BLaER1 treated with 17β-estradiol and CSF1 and Interleukin-3, amounts not matched to agents 10 nM and 100 nM (cell line): ENCODE measurements around the gene PTBP3.
"Not testable (repeated sequence)": the region's sequence is repeated elsewhere in the genome, so short reads cannot be mapped to it uniquely, and the experiment has no call there.

ENCODE experiments used
- H3K27ac ChIP-seq, 11 experiments: shearing (Covaris generic); formaldehyde crosslinking; 2 replicates each; pipeline ENCODE4 v1.8.1; 2022
- H3K27me3 ChIP-seq, 11 experiments: shearing (Covaris generic); formaldehyde crosslinking; 2 replicates each; pipeline ENCODE4 v1.8.1; 2022
- H3K36me3 ChIP-seq, 11 experiments: shearing (Covaris generic); formaldehyde crosslinking; 2 replicates each; pipeline ENCODE4 v1.8.1; 2022
- H3K4me1 ChIP-seq, 10 experiments: shearing (Covaris generic); formaldehyde crosslinking; 2 replicates each; pipeline ENCODE4 v1.8.1; 2022
- H3K4me2 ChIP-seq, 11 experiments: shearing (Covaris generic); formaldehyde crosslinking; 2 replicates each; pipeline ENCODE4 v1.8.1; 2022
- H3K4me3 ChIP-seq, 10 experiments: shearing (Covaris generic); formaldehyde crosslinking; 2 replicates each; pipeline ENCODE4 v1.8.1; 2022
- H3K9ac ChIP-seq, 11 experiments: shearing (Covaris generic); formaldehyde crosslinking; 2 replicates each; pipeline ENCODE4 v1.8.1; 2022
- H3K9me3 ChIP-seq, 11 experiments: shearing (Covaris generic); formaldehyde crosslinking; replicated peaks in 1 of 11; 2 replicates each; pipeline ENCODE4 v1.8.1; 2022
- H4K20me1 ChIP-seq, 11 experiments: shearing (Covaris generic); formaldehyde crosslinking; 2 replicates each; pipeline ENCODE4 v1.8.1; 2022
- Cebpa-rat ChIP-seq, 11 experiments: shearing (Covaris generic); IDR thresholded peaks; 2 replicates each; pipeline ENCODE4 v1.8.1; 2022

PTBP3 gene

DNA sequence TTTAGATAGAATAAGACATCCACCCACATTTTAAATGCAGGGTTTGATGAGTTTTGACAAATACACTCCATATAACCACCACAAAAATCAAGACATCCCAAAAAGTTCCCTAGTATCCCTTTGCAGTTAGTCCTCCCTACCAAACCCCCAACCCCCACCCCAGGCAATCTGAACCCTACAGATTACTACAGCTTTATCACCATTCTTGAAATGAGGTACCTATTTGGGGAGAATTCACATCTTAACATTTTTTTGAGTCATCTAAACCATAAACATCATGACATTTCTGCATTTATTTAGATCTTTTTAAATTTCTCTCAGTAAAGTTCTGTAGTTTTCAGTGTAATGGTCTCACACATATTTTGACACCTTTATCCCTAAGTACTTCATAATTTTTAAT is 53.9 kb downstream of the PTBP3 start:
- no peak overlapping the region for H3K9ac ChIP-seq
- no peak overlapping the region for H3K4me2 ChIP-seq
- H3K9me3 ChIP-seq: peaks cover 19 to 24% (median 21%) of the 10 kb centered on the region in 11 experiments
- peaks cover 28 to 45% (median 38%) of the 10 kb centered on the region in 11 experiments for H3K36me3 ChIP-seq
- H3K4me3 ChIP-seq: no peak overlapping the region
- H3K4me1 ChIP-seq: no peaks in the 10 kb centered on the region
- no peak for TF ChIP-seq Cebpa-rat (IDR thresholded peaks at IDR 0.05)
- H4K20me1 ChIP-seq: peaks cover 0 to 83% (median 24%) of the 10 kb centered on the region in 11 experiments; a peak in 14 of 22 replicates
- no peak overlapping the region for H3K27ac ChIP-seq
- no peaks in the 10 kb centered on the region; a peak in 1 of 22 replicates for H3K27me3 ChIP-seq

GRCh38 chr9:112278152-112278551 is 55.3 kb downstream of the PTBP3 start:
- peaks cover 0 to 96% (median 33%) of the 10 kb centered on the region in 11 experiments; a peak in 14 of 22 replicates for H4K20me1 ChIP-seq
- no peak overlapping the region for H3K27ac ChIP-seq
- no peak overlapping the region for H3K9ac ChIP-seq
- H3K4me2 ChIP-seq: no peak overlapping the region
- peaks cover 6 to 11% (median 8%) of the 10 kb centered on the region in 11 experiments for H3K9me3 ChIP-seq
- H3K4me3 ChIP-seq: no peak overlapping the region
- no peak for TF ChIP-seq Cebpa-rat (IDR thresholded peaks at IDR 0.05)
- H3K27me3 ChIP-seq: no peaks in the 10 kb centered on the region
- H3K36me3 ChIP-seq: peaks cover 15 to 45% (median 29%) of the 10 kb centered on the region in 11 experiments; a peak in 21 of 22 replicates
- no peaks in the 10 kb centered on the region for H3K4me1 ChIP-seq

DNA sequence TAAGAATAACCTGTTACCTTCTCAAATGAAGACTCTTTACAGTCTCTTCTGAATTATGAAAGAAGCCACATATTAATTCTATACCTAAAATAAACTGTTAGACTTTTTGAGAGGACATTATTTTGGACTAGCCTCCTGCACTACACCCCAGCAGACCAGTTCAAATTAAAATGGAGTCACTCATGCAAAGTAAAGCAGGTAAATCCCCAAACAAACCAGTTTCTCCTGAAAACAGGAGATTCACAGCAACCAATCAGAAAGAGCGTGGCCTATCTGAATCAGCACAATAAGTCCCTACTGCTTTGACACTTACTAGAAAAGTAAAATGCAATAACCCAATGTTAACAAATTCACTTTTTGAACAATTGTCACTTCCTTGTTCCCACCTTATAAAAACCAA is 58.8 kb downstream of the PTBP3 start:
- Histone ChIP-seq H3K9me3 (peaks cover 0 to 13% (median 7%) of the 10 kb centered on the region in 11 experiments; a peak in 10 of 22 replicates), H3K27me3 (no peaks in the 10 kb centered on the region), H3K4me3 (no peak overlapping the region), H3K9ac (no peak overlapping the region), H3K27ac (no peak overlapping the region), H3K4me1 (no peaks in the 10 kb centered on the region), H3K4me2 (no peak overlapping the region), H3K36me3 (peaks cover 25 to 62% (median 47%) of the 10 kb centered on the region in 11 experiments), H4K20me1 (peaks cover 0 to 100% (median 38%) of the 10 kb centered on the region in 11 experiments; a peak in 17 of 22 replicates)
- TF ChIP-seq Cebpa-rat (IDR thresholded peaks at IDR 0.05): no peak

- no peak overlapping the region for H3K4me3 ChIP-seq
- peaks cover 0 to 13% (median 7%) of the 10 kb centered on the region in 11 experiments; a peak in 10 of 22 replicates for H3K9me3 ChIP-seq
- no peak overlapping the region for H3K4me2 ChIP-seq
- peaks cover 0 to 100% (median 38%) of the 10 kb centered on the region in 11 experiments; a peak in 17 of 22 replicates for H4K20me1 ChIP-seq
- no peaks in the 10 kb centered on the region for H3K27me3 ChIP-seq
- peaks cover 28 to 70% (median 50%) of the 10 kb centered on the region in 11 experiments for H3K36me3 ChIP-seq
- H3K9ac ChIP-seq: no peak overlapping the region
- H3K4me1 ChIP-seq: no peaks in the 10 kb centered on the region
- no peak overlapping the region for H3K27ac ChIP-seq
- TF ChIP-seq Cebpa-rat (IDR thresholded peaks at IDR 0.05): no peak
Observed at GRCh38 chr9:112273876-112274275, 59.5 kb downstream of the PTBP3 start.

DNA sequence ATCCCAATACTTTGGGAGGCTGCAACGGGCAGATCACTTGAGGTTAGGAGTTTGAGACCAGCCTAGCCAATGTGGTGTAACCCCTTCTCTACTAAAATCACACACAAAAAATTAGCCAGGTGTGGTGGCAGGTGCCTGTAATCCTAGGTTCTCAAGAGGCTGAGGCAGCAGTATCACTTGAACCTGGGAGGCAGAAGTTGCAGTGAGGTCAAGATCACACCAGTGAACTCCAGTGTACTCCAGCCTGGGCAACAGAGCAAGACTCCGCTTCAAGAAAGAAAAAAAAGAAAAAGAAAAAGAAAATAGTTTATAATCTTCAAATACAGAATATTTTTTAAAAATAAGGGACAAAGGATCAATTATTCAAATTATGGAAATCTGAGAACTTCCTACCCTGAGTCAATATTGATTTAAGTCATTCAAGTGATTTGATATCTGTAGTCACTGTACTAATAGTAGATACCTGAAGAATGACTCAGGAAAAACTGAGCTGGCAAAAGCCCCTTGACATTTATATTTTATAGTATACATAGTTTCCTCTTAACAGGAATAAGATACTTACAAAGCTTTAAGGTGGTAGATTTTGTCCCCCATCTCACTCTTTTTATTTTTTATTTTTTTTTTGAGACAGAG is 61.8 kb downstream of the PTBP3 start:
- H3K4me1 ChIP-seq: no peaks in the 10 kb centered on the region
- peaks cover 49 to 91% (median 67%) of the 10 kb centered on the region in 11 experiments for H3K36me3 ChIP-seq
- no peaks in the 10 kb centered on the region for H3K27me3 ChIP-seq
- peaks cover 0 to 13% (median 7%) of the 10 kb centered on the region in 11 experiments; a peak in 10 of 22 replicates for H3K9me3 ChIP-seq
- peaks cover 0 to 92% (median 20%) of the 10 kb centered on the region in 11 experiments; a peak in 14 of 22 replicates for H4K20me1 ChIP-seq
- H3K27ac ChIP-seq: no peak overlapping the region
- H3K4me2 ChIP-seq: no peak overlapping the region
- no peak overlapping the region for H3K9ac ChIP-seq
- TF ChIP-seq Cebpa-rat (IDR thresholded peaks at IDR 0.05): no peak
- no peak overlapping the region for H3K4me3 ChIP-seq

DNA sequence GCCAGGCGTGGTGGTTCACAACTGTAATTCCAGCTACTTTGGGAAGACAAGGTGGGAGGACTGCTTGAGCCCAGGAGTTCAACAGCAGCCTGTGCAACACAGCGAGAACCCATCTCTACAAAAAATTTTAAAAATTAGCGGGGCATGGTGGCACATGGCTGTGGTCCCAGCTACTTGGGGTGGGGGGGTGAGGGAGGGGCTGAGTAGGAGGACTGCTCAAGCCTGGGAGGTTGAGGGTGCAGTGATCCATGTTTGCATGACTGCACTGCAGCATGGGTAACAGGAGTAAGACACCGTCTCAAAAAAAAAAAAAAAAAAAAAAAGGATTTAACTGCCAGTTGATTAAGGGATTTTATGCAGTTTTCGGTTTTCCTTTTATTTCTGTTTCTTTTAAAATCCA is 65.0 kb downstream of the PTBP3 start:
- Histone ChIP-seq H3K4me1 (no peaks in the 10 kb centered on the region), H3K27ac (no peak overlapping the region), H3K4me2 (no peak overlapping the region), H3K27me3 (no peaks in the 10 kb centered on the region), H3K9ac (no peak overlapping the region), H3K36me3 (peaks cover 54 to 98% (median 73%) of the 10 kb centered on the region in 11 experiments), H3K9me3 (peaks cover 0 to 13% (median 7%) of the 10 kb centered on the region in 11 experiments; a peak in 10 of 22 replicates), H3K4me3 (no peak overlapping the region), H4K20me1 (peaks cover 0 to 89% (median 5%) of the 10 kb centered on the region in 11 experiments; a peak in 13 of 22 replicates)
- TF ChIP-seq Cebpa-rat (IDR thresholded peaks at IDR 0.05): no peak

GRCh38 chr9:112267086-112267485 is 66.3 kb downstream of the PTBP3 start:
- H3K36me3 ChIP-seq: peaks cover 63 to 98% (median 78%) of the 10 kb centered on the region in 11 experiments
- not testable (repeated sequence) for H3K9ac ChIP-seq

GRCh38 chr9:112265391-112265790 is 68.0 kb downstream of the PTBP3 start:
- H3K9ac ChIP-seq: no peak overlapping the region
- H3K4me2 ChIP-seq: no peak overlapping the region
- TF ChIP-seq Cebpa-rat (IDR thresholded peaks at IDR 0.05): no peak
- no peaks in the 10 kb centered on the region for H3K27me3 ChIP-seq
- H3K4me1 ChIP-seq: no peaks in the 10 kb centered on the region
- peaks cover 0 to 89% (median 2%) of the 10 kb centered on the region in 11 experiments; a peak in 9 of 22 replicates for H4K20me1 ChIP-seq
- H3K27ac ChIP-seq: no peak overlapping the region
- peaks cover 0 to under 1% (median 0%) of the 10 kb centered on the region in 11 experiments; a peak in 2 of 22 replicates for H3K9me3 ChIP-seq
- H3K4me3 ChIP-seq: no peak overlapping the region
- H3K36me3 ChIP-seq: peaks cover 57 to 98% (median 76%) of the 10 kb centered on the region in 11 experiments

More at GRCh38 chr9:112267086-112267485, 66.3 kb downstream of the PTBP3 start:
- not testable (repeated sequence) for H3K4me1 ChIP-seq, H3K4me2 ChIP-seq, H3K27ac ChIP-seq, H3K27me3 ChIP-seq, H3K4me3 ChIP-seq
- Histone ChIP-seq H4K20me1 (peaks cover 0 to 89% (median 8%) of the 10 kb centered on the region in 11 experiments; a peak in 12 of 22 replicates), H3K9me3 (peaks cover 0 to 10% (median 5%) of the 10 kb centered on the region in 11 experiments; a peak in 10 of 22 replicates)

DNA sequence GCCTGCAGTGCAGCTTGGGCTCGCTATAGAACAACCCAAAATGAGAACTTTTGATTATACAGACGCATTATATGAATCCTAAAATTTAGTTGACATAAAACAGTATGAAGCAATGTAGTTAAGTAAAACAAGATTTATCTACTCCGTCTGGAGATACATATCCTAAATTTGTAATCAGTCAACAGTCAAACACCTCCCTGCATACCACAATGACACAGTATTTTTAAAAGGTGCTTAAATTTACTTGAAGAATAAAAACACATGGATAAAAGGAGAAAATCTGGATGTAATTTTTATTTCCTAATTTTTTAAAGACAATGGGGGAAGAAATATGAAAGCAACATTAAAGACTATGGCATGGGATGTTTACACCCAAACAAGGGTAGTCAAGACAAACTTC is 70.8 kb downstream of the PTBP3 start:
- no peaks in the 10 kb centered on the region; a peak in 1 of 22 replicates for H3K9me3 ChIP-seq
- H4K20me1 ChIP-seq: peaks cover 0 to 93% (median 0%) of the 10 kb centered on the region in 11 experiments; a peak in 6 of 22 replicates
- no peak overlapping the region for H3K27ac ChIP-seq
- H3K9ac ChIP-seq: no peak overlapping the region
- H3K4me3 ChIP-seq: no peak overlapping the region
- H3K4me2 ChIP-seq: no peak overlapping the region
- peaks cover 61 to 98% (median 88%) of the 10 kb centered on the region in 11 experiments for H3K36me3 ChIP-seq
- no peaks in the 10 kb centered on the region for H3K4me1 ChIP-seq
- no peaks in the 10 kb centered on the region for H3K27me3 ChIP-seq
- TF ChIP-seq Cebpa-rat (IDR thresholded peaks at IDR 0.05): no peak
